HepG2 (cell line): ENCODE measurements around the gene PSMC3IP. TPM values are rescaled to one million over a fixed set of nuclear protein-coding genes. Genes with fewer than 3 reads are reported as not detected.
A peak's percentile ranks its signal among the peaks of the same experiment; 100 is the strongest.

Experiments
- CBX5 ChIP-seq: sonication (generic); formaldehyde crosslinking; IDR thresholded peaks from 2 replicates; pipeline ENCODE4 v1.4.0; 2020; ENCODE audit warnings: missing genetic modification reagents, borderline replicate concordance
- CEBPG ChIP-seq: IDR thresholded peaks from 2 replicates; pipeline ENCODE4 v1.6.1; 2016
- DDIT3 ChIP-seq: sonication (generic); formaldehyde crosslinking; IDR thresholded peaks from 2 replicates; pipeline ENCODE4 v1.4.0; 2020; ENCODE audit warnings: mild to moderate bottlenecking, missing genetic modification reagents
- KLF11 ChIP-seq: IDR thresholded peaks from 2 replicates; pipeline ENCODE4 v1.6.1; 2016; ENCODE audit warnings: missing compliant biosample characterization
- MAFF ChIP-seq: IDR thresholded peaks from 2 replicates; pipeline ENCODE4 v1.6.1; 2011; ENCODE audit warnings: low read depth, low read length, improper control_type of control experiment
- NBN ChIP-seq: fragments of 450-650 bp; conservative IDR thresholded peaks from 2 replicates; pipeline ENCODE4 v1.6.1; 2017
- PCBP2 ChIP-seq: fragments of 200-400 bp; formaldehyde crosslinking; optimal IDR thresholded peaks from 2 replicates; pipeline ENCODE3; 2018; ENCODE audit warnings: low read length, low read depth; ENCODE audit not compliant: poor library complexity, severe bottlenecking
- PHF20 ChIP-seq: sonication (generic); formaldehyde crosslinking; IDR thresholded peaks from 2 replicates; pipeline ENCODE4 v1.5.0; 2020; ENCODE audit warnings: mild to moderate bottlenecking, missing genetic modification reagents
- PLRG1 ChIP-seq: fragments of 450-650 bp; conservative IDR thresholded peaks from 2 replicates; pipeline ENCODE4 v1.6.1; 2016
- REPIN1 ChIP-seq: sonication (generic); formaldehyde crosslinking; IDR thresholded peaks from 2 replicates; pipeline ENCODE4 v1.8.0; 2022; ENCODE audit warnings: missing genetic modification reagents, low read depth, mild to moderate bottlenecking, borderline replicate concordance
- RNF219 ChIP-seq: sonication (generic); formaldehyde crosslinking; IDR thresholded peaks from 2 replicates; pipeline ENCODE4 v1.5.0; 2020; ENCODE audit warnings: mild to moderate bottlenecking, missing genetic modification reagents
- SP140L ChIP-seq: sonication (generic); formaldehyde crosslinking; IDR thresholded peaks from 2 replicates; pipeline ENCODE4 v1.4.0; 2020; ENCODE audit warnings: missing genetic modification reagents, borderline replicate concordance
- STAT5B ChIP-seq: sonication (generic); formaldehyde crosslinking; IDR thresholded peaks from 2 replicates; pipeline ENCODE4 v1.4.0; 2020; ENCODE audit warnings: missing genetic modification reagents
- YY1 ChIP-seq: IDR thresholded peaks from 2 replicates; pipeline ENCODE4 v1.6.1; 2011; ENCODE audit warnings: low read length, low read depth, moderate library complexity, mild to moderate bottlenecking; ENCODE audit not compliant: insufficient read depth, insufficient replicate concordance
- ZBTB26 ChIP-seq: IDR thresholded peaks from 2 replicates; pipeline ENCODE4 v1.6.1; 2016; ENCODE audit warnings: missing compliant biosample characterization, missing genetic modification reagents, borderline replicate concordance
- ZBTB8A ChIP-seq: sonication (generic); formaldehyde crosslinking; IDR thresholded peaks from 2 replicates; pipeline ENCODE4 v1.4.0; 2020; ENCODE audit warnings: mild to moderate bottlenecking, low read depth, missing genetic modification reagents, borderline replicate concordance
- ZFP36L1 ChIP-seq: sonication (generic); formaldehyde crosslinking; IDR thresholded peaks from 2 replicates; pipeline ENCODE4 v1.8.0; 2022; ENCODE audit warnings: mild to moderate bottlenecking, missing genetic modification reagents, moderate library complexity
- ZFP91 ChIP-seq: sonication (generic); formaldehyde crosslinking; IDR thresholded peaks from 2 replicates; pipeline ENCODE4 v1.9.0; 2022; ENCODE audit warnings: missing genetic modification reagents, mild to moderate bottlenecking, borderline replicate concordance
- ZFY ChIP-seq: sonication (generic); formaldehyde crosslinking; IDR thresholded peaks from 2 replicates; pipeline ENCODE4 v1.4.0; 2020; ENCODE audit warnings: missing genetic modification reagents
- ZNF180 ChIP-seq: sonication (generic); formaldehyde crosslinking; IDR thresholded peaks from 2 replicates; pipeline ENCODE4 v1.4.0; 2020; ENCODE audit warnings: low read depth, missing genetic modification reagents, borderline replicate concordance
- ZNF260 ChIP-seq: sonication (generic); formaldehyde crosslinking; IDR thresholded peaks from 2 replicates; pipeline ENCODE4 v1.4.0; 2020; ENCODE audit warnings: missing genetic modification reagents, low read depth, mild to moderate bottlenecking, borderline replicate concordance
- ZNF644 ChIP-seq: IDR thresholded peaks from 2 replicates; pipeline ENCODE4 v1.6.1; 2016; ENCODE audit warnings: low read depth
- ZNF740 ChIP-seq: sonication (generic); formaldehyde crosslinking; IDR thresholded peaks from 2 replicates; pipeline ENCODE4 v1.4.0; 2020; ENCODE audit warnings: missing genetic modification reagents
- polyA plus RNA-seq, 8 experiments: library from polyadenylated mRNA; depleted of rRNA in 3 of 8; stranded (reverse) in 7 of 8; unstranded in 1 of 8; fragments of >200 nt; fragmentation: Illumina TruSeq in 4 of 8; extraction: Trizol in 4 of 8; gene quantifications; 2 replicates each; pipeline versions ENCODE4 v1.2.1 to v1.2.3, GENCODE V29; 2011 to 2016; ENCODE audit warnings: low read depth in 4 of 8, missing spikeins in 1 of 8, mixed read lengths in 1 of 8; ENCODE audit not compliant: insufficient read depth in 1 of 8
- total RNA-seq, 5 experiments: library from RNA; depleted of rRNA; stranded (reverse); fragments of >200 nt; fragmentation: Illumina TruSeq; extraction: Trizol; gene quantifications; 2 replicates each; pipeline ENCODE4 v1.2.3, GENCODE V29; 2016; ENCODE audit warnings: low read depth in 1 of 5

PSMC3IP gene
- total and polyA plus RNA-seq, 2 of the 13 experiments (the other 11 are each of a cell fraction or from before 2014, with no cell fraction given) = 6.5 to 22.4 TPM

GRCh38 chr17:42541041-42541833 lies 36.3 kb downstream of the PSMC3IP start (continued):
- TF ChIP-seq SP140L (CRISPR knock-in tag) (no peak), ZBTB8A (CRISPR knock-in tag) (no peak), ZNF180 (CRISPR knock-in tag) (no peak), PLRG1 (no peak), ZFY (CRISPR knock-in tag) (peak; percentile 41; the same call in 1 of the 2 replicates), MAFF (peak; percentile 25; the same call in 1 of the 2 replicates), ZNF260 (CRISPR knock-in tag) (no peak), NBN (no peak), PCBP2 (no peak), ZNF740 (no peak), STAT5B (CRISPR knock-in tag) (no peak), ZFP36L1 (peak; percentile 99), CBX5 (CRISPR knock-in tag) (peak; percentile 60; the same call in 1 of the 2 replicates), ZFP91 (CRISPR knock-in tag) (peak; percentile 32; the same call in 1 of the 2 replicates), ZBTB26 (CRISPR knock-in tag) (peak; percentile 66; the same call in 1 of the 2 replicates), PHF20 (peak; percentile 53; the same call in 1 of the 2 replicates), ZNF644 (CRISPR knock-in tag) (peak; percentile 76; the same call in 1 of the 2 replicates), RNF219 (CRISPR knock-in tag) (no peak), CEBPG (CRISPR knock-in tag) (peak; percentile 51), KLF11 (CRISPR knock-in tag) (peak; percentile 86; the same call in 1 of the 2 replicates), YY1 (no peak), DDIT3 (CRISPR knock-in tag) (no peak), REPIN1 (peak; percentile 33; the same call in 1 of the 2 replicates)
